KMS-11 (cell line): ENCODE data around the gene YIPF2.

ENCODE experiments used
- H2AFZ ChIP-seq: fragments of 200-600 bp; sonication (generic); 2 replicates; pipeline ENCODE4 v1.6.1; 2016; ENCODE audit warnings: antibody characterized with exemption, mixed run types, low read depth
- H3K27ac ChIP-seq: fragments of 200-600 bp; sonication (generic); 2 replicates; pipeline ENCODE4 v1.6.1; 2016; ENCODE audit warnings: mild to moderate bottlenecking, mixed run types
- H3K27me3 ChIP-seq: fragments of 200-600 bp; sonication (generic); 2 replicates; pipeline ENCODE4 v1.6.1; 2017; ENCODE audit warnings: mild to moderate bottlenecking, low read depth, mixed run types, moderate library complexity; ENCODE audit not compliant: insufficient read depth
- H3K36me3 ChIP-seq: fragments of 200-600 bp; sonication (generic); 2 replicates; pipeline ENCODE4 v1.6.1; 2017; ENCODE audit warnings: mild to moderate bottlenecking, mixed run types; ENCODE audit not compliant: insufficient read depth
- H3K4me1 ChIP-seq: fragments of 200-600 bp; sonication (generic); 2 replicates; pipeline ENCODE4 v1.6.1; 2016; ENCODE audit warnings: mild to moderate bottlenecking, low read depth, mixed run types; ENCODE audit not compliant: poor library complexity, severe bottlenecking
- H3K4me2 ChIP-seq: fragments of 200-600 bp; sonication (generic); 2 replicates; pipeline ENCODE4 v1.7.0; 2016; ENCODE audit warnings: mild to moderate bottlenecking, mixed run types
- H3K4me3 ChIP-seq: fragments of 200-600 bp; sonication (generic); IDR thresholded peaks from 2 replicates; pipeline ENCODE4 v1.6.1; 2017; ENCODE audit warnings: low read depth, low read length, mixed read lengths; ENCODE audit not compliant: insufficient read depth
- H3K79me2 ChIP-seq: fragments of 200-600 bp; sonication (generic); 2 replicates; pipeline ENCODE4 v1.6.1; 2016; ENCODE audit warnings: low read depth, mixed run types; ENCODE audit not compliant: insufficient read depth
- H3K9ac ChIP-seq: fragments of 200-600 bp; sonication (generic); 2 replicates; pipeline ENCODE4 v1.6.1; 2016; ENCODE audit warnings: mild to moderate bottlenecking, mixed run types
- H4K20me1 ChIP-seq: fragments of 200-600 bp; sonication (generic); 2 replicates; pipeline ENCODE4 v1.6.1; 2016; ENCODE audit warnings: mild to moderate bottlenecking, mixed run types; ENCODE audit not compliant: insufficient read depth
- CTCF ChIP-seq: fragments of 200-600 bp; sonication (generic); conservative IDR thresholded peaks from 2 replicates; pipeline ENCODE4 v1.6.1; 2017; ENCODE audit warnings: low read depth, mild to moderate bottlenecking, antibody characterized with exemption, low read length, moderate library complexity, mixed read lengths

Gene YIPF2

DNA sequence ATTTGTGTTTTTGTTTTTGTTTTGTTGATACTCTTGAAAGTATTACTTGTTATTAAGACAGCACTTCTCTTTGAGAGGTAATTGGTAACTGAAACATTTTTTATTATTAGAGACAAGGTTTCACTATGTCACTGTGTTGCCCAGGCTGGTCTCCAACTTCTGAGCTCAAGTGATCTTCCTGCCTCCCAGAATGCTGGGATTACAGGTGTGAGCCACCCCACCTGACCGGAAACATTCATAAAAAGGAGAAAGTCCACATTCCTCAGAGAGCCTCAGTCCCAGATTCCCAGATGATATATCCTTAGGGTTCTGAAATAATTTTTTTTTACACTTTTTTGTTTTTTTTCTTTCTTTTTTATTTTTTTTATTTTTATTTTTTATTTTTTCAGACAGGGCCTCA is 54.4 kb downstream of the YIPF2 start:
- H3K36me3 ChIP-seq, result no peaks in the 10 kb centered on the region
- no peaks in the 10 kb centered on the region for H3K27me3 ChIP-seq
- no peak overlapping the region for H3K27ac ChIP-seq
- no peak overlapping the region for H2AFZ ChIP-seq
- no peak overlapping the region for H3K4me2 ChIP-seq
- H3K79me2 ChIP-seq, result peaks cover 65% of the 10 kb centered on the region
- H3K4me3 ChIP-seq, result no peak overlapping the region
- no peak overlapping the region for H3K9ac ChIP-seq
- no peaks in the 10 kb centered on the region for H4K20me1 ChIP-seq
- no peak for TF ChIP-seq CTCF
- H3K4me1 ChIP-seq, result peaks cover 43% of the 10 kb centered on the region

- no peak for TF ChIP-seq CTCF
- H3K27ac ChIP-seq, result no peak overlapping the region
- no peaks in the 10 kb centered on the region for H3K27me3 ChIP-seq
- H2AFZ ChIP-seq, result peak overlapping the region; percentile 49; the same call in 1 of the 2 replicates
- H4K20me1 ChIP-seq, result no peaks in the 10 kb centered on the region
- peak overlapping the region; percentile 83 for H3K9ac ChIP-seq
- H3K36me3 ChIP-seq, result no peaks in the 10 kb centered on the region
- H3K79me2 ChIP-seq, result peaks cover 52% of the 10 kb centered on the region
- H3K4me3 ChIP-seq, result no peak overlapping the region
- peaks cover 42% of the 10 kb centered on the region for H3K4me1 ChIP-seq
- peak overlapping the region; percentile 95 for H3K4me2 ChIP-seq
These were observed 55.8 kb downstream of the YIPF2 start for GRCh38 chr19:10872546-10873107.
